HepG2 (cell line): ENCODE measurements around the gene B3GNT8. TPM values are rescaled to one million over a fixed set of nuclear protein-coding genes. Genes with fewer than 3 reads are reported as not detected.

Source experiments
- ELF1 ChIP-seq: sonication (generic); formaldehyde crosslinking; IDR thresholded peaks from 2 replicates; pipeline ENCODE4 v1.4.0; 2020; ENCODE audit warnings: missing genetic modification reagents
- GABPB1 ChIP-seq: IDR thresholded peaks from 2 replicates; pipeline ENCODE4 v1.6.1; 2016; ENCODE audit warnings: mild to moderate bottlenecking, missing genetic modification reagents, moderate library complexity, missing compliant biosample characterization
- JUN ChIP-seq: sonication (generic); formaldehyde crosslinking; IDR thresholded peaks from 2 replicates; pipeline ENCODE4 v1.4.0; 2020; ENCODE audit warnings: mild to moderate bottlenecking, missing genetic modification reagents
- MAZ ChIP-seq, 2 experiments: sonication (generic) in 1 of 2; formaldehyde crosslinking in 1 of 2; IDR thresholded peaks; 2 replicates each; pipeline versions ENCODE4 v1.5.0 to v1.6.1; 2012 to 2020; ENCODE audit warnings: low read depth in 2 of 2, mild to moderate bottlenecking in 2 of 2, borderline replicate concordance in 1 of 2, improper control_type of control experiment in 1 of 2, low read length in 1 of 2, missing genetic modification reagents in 1 of 2, moderate library complexity in 1 of 2
- RFXAP ChIP-seq: sonication (generic); formaldehyde crosslinking; IDR thresholded peaks from 2 replicates; pipeline ENCODE4 v1.4.0; 2020; ENCODE audit warnings: missing genetic modification reagents, borderline replicate concordance
- ZBTB21 ChIP-seq: sonication (generic); formaldehyde crosslinking; IDR thresholded peaks from 2 replicates; pipeline ENCODE4 v1.4.0; 2020; ENCODE audit warnings: missing genetic modification reagents
- ZNF121 ChIP-seq: sonication (generic); formaldehyde crosslinking; IDR thresholded peaks from 2 replicates; pipeline ENCODE4 v1.5.0; 2020; ENCODE audit warnings: mild to moderate bottlenecking, missing genetic modification reagents
- ZNF44 ChIP-seq: sonication (generic); formaldehyde crosslinking; IDR thresholded peaks from 2 replicates; pipeline ENCODE4 v1.5.1; 2020; ENCODE audit warnings: mild to moderate bottlenecking, missing genetic modification reagents
- ZNF501 ChIP-seq: sonication (generic); formaldehyde crosslinking; IDR thresholded peaks from 2 replicates; pipeline ENCODE4 v1.5.1; 2020; ENCODE audit warnings: mild to moderate bottlenecking, moderate library complexity, missing genetic modification reagents
- ZNF724P ChIP-seq: sonication (generic); formaldehyde crosslinking; IDR thresholded peaks from 2 replicates; pipeline ENCODE4 v1.8.0; 2022; ENCODE audit warnings: missing genetic modification reagents, borderline replicate concordance
- ZNF749 ChIP-seq: sonication (generic); formaldehyde crosslinking; IDR thresholded peaks from 2 replicates; pipeline ENCODE4 v1.8.0; 2022; ENCODE audit warnings: mild to moderate bottlenecking, missing genetic modification reagents, moderate library complexity, borderline replicate concordance
- polyA plus RNA-seq, 8 experiments: library from polyadenylated mRNA; depleted of rRNA in 3 of 8; stranded (reverse) in 7 of 8; unstranded in 1 of 8; fragments of >200 nt; fragmentation: Illumina TruSeq in 4 of 8; extraction: Trizol in 4 of 8; gene quantifications; 2 replicates each; pipeline versions ENCODE4 v1.2.1 to v1.2.3, GENCODE V29; 2011 to 2016; ENCODE audit warnings: low read depth in 4 of 8, missing spikeins in 1 of 8, mixed read lengths in 1 of 8; ENCODE audit not compliant: insufficient read depth in 1 of 8
- total RNA-seq, 5 experiments: library from RNA; depleted of rRNA; stranded (reverse); fragments of >200 nt; fragmentation: Illumina TruSeq; extraction: Trizol; gene quantifications; 2 replicates each; pipeline ENCODE4 v1.2.3, GENCODE V29; 2016; ENCODE audit warnings: low read depth in 1 of 5
- TF ChIP-seq, protein P1 (sequence below): sonication (generic); formaldehyde crosslinking; IDR thresholded peaks from 2 replicates; pipeline ENCODE4 v1.5.1; 2020; ENCODE audit warnings: mild to moderate bottlenecking, missing genetic modification reagents, borderline replicate concordance
- TF ChIP-seq, protein P2 (sequence below): sonication (generic); formaldehyde crosslinking; conservative IDR thresholded peaks from 2 replicates; pipeline ENCODE4 v1.4.0; 2020; ENCODE audit warnings: mild to moderate bottlenecking, missing genetic modification reagents, moderate library complexity
- TF ChIP-seq, protein P3 (sequence below): IDR thresholded peaks from 2 replicates; pipeline ENCODE4 v1.6.1; 2016; ENCODE audit warnings: missing compliant biosample characterization, missing genetic modification reagents, borderline replicate concordance
- TF ChIP-seq, protein P4 (sequence below): sonication (generic); formaldehyde crosslinking; IDR thresholded peaks from 2 replicates; pipeline ENCODE4 v1.4.0; 2020; ENCODE audit warnings: missing genetic modification reagents

B3GNT8 gene
- total and polyA plus RNA-seq, 2 of the 13 experiments (the other 11 are each of a cell fraction or from before 2014, with no cell fraction given): 0.26 to 1.9 TPM

DNA sequence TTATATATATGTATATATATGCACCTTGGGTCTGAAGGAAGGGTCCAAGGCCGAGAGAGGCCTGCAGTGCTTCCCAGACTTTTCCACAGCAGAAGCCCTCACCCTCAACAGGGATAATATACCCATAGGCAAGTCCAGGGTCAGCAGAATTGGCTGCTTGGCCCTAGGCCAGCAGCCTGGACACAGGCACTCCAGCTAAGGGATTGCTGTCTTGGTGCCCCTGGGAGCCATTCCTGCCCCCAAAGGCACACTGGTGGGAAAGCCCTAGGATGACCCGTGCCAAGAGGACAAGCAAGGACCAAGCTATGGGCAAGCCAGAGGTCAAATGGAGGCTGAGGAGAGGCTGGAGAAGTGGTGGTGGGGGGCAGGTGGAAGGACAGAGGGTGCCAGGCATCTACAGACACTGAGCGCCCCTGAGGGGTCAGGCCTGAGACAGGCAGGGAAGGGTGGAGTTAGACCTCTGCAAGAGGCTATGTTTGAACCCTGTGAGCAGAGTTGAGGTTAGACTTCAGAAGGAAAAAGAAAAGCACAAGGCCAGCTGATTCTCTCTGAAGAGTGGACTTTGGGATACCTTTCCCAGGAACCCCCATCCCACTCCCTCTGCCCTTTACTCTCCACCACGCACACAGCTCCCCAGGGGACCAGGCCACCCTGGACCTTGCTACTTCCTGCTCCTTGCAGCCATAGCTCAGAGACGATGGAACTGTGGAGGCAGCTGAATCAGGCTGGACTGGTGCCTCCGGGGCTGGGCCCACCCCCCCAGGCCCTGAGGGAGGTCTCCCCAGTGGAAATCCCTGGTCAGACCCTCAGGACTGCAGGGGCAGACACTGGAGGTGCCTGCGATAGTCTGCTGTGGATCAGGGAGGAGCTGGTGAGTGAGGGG is 15.5 kb upstream of the B3GNT8 start, which contains the start of gene ERICH4 (continued):
- TF ChIP-seq ZNF501 (CRISPR knock-in tag) (no peak), ZNF749 (no peak), ZBTB21 (CRISPR knock-in tag) (no peak), ZNF724P (CRISPR knock-in tag) (no peak), GABPB1 (CRISPR knock-in tag) (0 out of 2 replicates have a peak, but pooled peaks have one; percentile 19), ZNF44 (CRISPR knock-in tag) (no peak), RFXAP (CRISPR knock-in tag) (no peak), ZNF121 (CRISPR knock-in tag) (no peak), MAZ (IDR thresholded peaks at IDR 0.05; ENCODE audit: borderline replicate concordance, low read depth, low read length) (no peak), MAZ (CRISPR knock-in tag; IDR thresholded peaks at IDR 0.05; ENCODE audit: low read depth) (no peak), ELF1 (CRISPR knock-in tag) (peak; percentile 42; the same call in 1 of the 2 replicates), JUN (no peak)
- TF ChIP-seq, protein P1, sequence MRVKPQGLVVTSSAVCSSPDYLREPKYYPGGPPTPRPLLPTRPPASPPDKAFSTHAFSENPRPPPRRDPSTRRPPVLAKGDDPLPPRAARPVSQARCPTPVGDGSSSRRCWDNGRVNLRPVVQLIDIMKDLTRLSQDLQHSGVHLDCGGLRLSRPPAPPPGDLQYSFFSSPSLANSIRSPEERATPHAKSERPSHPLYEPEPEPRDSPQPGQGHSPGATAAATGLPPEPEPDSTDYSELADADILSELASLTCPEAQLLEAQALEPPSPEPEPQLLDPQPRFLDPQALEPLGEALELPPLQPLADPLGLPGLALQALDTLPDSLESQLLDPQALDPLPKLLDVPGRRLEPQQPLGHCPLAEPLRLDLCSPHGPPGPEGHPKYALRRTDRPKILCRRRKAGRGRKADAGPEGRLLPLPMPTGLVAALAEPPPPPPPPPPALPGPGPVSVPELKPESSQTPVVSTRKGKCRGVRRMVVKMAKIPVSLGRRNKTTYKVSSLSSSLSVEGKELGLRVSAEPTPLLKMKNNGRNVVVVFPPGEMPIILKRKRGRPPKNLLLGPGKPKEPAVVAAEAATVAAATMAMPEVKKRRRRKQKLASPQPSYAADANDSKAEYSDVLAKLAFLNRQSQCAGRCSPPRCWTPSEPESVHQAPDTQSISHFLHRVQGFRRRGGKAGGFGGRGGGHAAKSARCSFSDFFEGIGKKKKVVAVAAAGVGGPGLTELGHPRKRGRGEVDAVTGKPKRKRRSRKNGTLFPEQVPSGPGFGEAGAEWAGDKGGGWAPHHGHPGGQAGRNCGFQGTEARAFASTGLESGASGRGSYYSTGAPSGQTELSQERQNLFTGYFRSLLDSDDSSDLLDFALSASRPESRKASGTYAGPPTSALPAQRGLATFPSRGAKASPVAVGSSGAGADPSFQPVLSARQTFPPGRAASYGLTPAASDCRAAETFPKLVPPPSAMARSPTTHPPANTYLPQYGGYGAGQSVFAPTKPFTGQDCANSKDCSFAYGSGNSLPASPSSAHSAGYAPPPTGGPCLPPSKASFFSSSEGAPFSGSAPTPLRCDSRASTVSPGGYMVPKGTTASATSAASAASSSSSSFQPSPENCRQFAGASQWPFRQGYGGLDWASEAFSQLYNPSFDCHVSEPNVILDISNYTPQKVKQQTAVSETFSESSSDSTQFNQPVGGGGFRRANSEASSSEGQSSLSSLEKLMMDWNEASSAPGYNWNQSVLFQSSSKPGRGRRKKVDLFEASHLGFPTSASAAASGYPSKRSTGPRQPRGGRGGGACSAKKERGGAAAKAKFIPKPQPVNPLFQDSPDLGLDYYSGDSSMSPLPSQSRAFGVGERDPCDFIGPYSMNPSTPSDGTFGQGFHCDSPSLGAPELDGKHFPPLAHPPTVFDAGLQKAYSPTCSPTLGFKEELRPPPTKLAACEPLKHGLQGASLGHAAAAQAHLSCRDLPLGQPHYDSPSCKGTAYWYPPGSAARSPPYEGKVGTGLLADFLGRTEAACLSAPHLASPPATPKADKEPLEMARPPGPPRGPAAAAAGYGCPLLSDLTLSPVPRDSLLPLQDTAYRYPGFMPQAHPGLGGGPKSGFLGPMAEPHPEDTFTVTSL (CRISPR knock-in tag): no peak
- TF ChIP-seq, protein P2, sequence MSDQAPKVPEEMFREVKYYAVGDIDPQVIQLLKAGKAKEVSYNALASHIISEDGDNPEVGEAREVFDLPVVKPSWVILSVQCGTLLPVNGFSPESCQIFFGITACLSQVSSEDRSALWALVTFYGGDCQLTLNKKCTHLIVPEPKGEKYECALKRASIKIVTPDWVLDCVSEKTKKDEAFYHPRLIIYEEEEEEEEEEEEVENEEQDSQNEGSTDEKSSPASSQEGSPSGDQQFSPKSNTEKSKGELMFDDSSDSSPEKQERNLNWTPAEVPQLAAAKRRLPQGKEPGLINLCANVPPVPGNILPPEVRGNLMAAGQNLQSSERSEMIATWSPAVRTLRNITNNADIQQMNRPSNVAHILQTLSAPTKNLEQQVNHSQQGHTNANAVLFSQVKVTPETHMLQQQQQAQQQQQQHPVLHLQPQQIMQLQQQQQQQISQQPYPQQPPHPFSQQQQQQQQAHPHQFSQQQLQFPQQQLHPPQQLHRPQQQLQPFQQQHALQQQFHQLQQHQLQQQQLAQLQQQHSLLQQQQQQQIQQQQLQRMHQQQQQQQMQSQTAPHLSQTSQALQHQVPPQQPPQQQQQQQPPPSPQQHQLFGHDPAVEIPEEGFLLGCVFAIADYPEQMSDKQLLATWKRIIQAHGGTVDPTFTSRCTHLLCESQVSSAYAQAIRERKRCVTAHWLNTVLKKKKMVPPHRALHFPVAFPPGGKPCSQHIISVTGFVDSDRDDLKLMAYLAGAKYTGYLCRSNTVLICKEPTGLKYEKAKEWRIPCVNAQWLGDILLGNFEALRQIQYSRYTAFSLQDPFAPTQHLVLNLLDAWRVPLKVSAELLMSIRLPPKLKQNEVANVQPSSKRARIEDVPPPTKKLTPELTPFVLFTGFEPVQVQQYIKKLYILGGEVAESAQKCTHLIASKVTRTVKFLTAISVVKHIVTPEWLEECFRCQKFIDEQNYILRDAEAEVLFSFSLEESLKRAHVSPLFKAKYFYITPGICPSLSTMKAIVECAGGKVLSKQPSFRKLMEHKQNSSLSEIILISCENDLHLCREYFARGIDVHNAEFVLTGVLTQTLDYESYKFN (CRISPR knock-in tag): peak; percentile 46; the same call in 1 of the 2 replicates
- TF ChIP-seq, protein P3, sequence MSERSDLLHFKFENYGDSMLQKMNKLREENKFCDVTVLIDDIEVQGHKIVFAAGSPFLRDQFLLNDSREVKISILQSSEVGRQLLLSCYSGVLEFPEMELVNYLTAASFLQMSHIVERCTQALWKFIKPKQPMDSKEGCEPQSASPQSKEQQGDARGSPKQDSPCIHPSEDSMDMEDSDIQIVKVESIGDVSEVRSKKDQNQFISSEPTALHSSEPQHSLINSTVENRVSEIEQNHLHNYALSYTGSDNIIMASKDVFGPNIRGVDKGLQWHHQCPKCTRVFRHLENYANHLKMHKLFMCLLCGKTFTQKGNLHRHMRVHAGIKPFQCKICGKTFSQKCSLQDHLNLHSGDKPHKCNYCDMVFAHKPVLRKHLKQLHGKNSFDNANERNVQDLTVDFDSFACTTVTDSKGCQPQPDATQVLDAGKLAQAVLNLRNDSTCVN (CRISPR knock-in tag): no peak
- TF ChIP-seq, protein P4, sequence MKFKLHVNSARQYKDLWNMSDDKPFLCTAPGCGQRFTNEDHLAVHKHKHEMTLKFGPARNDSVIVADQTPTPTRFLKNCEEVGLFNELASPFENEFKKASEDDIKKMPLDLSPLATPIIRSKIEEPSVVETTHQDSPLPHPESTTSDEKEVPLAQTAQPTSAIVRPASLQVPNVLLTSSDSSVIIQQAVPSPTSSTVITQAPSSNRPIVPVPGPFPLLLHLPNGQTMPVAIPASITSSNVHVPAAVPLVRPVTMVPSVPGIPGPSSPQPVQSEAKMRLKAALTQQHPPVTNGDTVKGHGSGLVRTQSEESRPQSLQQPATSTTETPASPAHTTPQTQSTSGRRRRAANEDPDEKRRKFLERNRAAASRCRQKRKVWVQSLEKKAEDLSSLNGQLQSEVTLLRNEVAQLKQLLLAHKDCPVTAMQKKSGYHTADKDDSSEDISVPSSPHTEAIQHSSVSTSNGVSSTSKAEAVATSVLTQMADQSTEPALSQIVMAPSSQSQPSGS (CRISPR knock-in tag): no peak
